Measurements from ENCODE around the gene STIL.

STIL gene

DNA sequence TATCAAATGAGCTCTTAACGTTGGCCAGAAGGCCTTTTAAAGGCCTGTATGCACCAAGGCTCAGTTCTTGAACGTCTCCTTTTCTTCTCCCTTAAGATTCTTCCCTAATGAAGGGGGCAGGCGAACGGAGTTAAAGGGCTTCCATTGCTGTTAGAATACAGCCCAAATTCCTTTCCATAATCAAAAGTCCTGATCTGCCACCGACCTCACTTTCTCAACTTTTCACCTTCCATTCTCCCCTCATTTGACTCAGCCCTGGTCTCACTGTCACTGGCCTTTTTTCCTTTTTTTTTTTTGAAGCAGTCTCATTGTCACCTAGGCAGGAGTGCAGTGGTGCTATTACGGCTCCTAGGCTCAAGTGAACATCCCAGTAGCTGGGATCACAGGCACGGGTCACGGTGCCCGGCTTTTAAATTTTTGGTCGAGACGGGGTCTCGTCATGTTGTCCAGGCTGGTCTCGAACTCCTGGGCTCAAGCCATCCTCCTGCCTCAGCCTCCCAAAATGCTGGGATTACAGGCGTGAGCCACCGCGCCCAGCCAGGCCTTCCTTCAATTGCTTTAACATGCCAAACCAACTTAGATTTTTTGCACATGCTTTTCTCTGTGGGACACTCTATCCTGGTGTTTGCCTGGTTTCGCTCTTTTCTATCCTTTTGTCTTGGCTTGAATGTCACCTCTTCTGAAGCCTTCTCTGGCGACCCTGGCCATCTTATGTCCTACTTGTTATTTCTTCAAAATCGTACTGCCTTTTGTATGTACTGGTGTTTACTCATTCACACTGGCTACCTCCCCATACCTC is 19.0 kb upstream of the STIL start:
- in situ Hi-C loops (cut with MboI; ENCODE audit: low pct_unique_long_range_greater_than_20kb, low sequenced_read_pairs, unreplicated experiment) = no loop called here
- no peak for DNase-seq (ENCODE audit: low spot score)
- TF ChIP-seq, protein P1, sequence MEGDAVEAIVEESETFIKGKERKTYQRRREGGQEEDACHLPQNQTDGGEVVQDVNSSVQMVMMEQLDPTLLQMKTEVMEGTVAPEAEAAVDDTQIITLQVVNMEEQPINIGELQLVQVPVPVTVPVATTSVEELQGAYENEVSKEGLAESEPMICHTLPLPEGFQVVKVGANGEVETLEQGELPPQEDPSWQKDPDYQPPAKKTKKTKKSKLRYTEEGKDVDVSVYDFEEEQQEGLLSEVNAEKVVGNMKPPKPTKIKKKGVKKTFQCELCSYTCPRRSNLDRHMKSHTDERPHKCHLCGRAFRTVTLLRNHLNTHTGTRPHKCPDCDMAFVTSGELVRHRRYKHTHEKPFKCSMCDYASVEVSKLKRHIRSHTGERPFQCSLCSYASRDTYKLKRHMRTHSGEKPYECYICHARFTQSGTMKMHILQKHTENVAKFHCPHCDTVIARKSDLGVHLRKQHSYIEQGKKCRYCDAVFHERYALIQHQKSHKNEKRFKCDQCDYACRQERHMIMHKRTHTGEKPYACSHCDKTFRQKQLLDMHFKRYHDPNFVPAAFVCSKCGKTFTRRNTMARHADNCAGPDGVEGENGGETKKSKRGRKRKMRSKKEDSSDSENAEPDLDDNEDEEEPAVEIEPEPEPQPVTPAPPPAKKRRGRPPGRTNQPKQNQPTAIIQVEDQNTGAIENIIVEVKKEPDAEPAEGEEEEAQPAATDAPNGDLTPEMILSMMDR (IDR thresholded peaks at IDR 0.05; ENCODE audit: extremely low read depth, insufficient read depth, missing control alignments) = no peak

DNA sequence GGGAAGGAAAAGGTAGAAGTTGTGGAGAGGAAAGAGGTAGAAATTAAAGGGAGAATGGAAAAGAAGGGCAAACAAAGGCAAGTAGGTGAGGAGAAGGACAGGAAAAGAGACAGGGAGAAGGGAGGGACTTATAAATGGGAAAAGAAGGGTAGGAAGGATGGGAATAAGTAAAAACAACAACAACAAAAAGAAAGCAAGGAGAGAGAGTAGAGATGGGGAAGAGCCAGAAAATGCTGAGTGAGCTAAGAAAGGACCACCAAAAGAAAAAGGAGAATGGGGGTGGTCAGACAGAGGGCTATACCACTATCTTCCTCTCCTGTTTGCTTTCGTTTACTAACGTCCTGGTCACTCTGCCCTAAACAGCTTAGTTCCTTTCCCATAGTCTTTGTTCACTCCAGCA is 17.9 kb upstream of the STIL start:
- TF ChIP-seq, protein P1 (IDR thresholded peaks at IDR 0.05; ENCODE audit: extremely low read depth, insufficient read depth, missing control alignments) = no peak
- no peak for DNase-seq (ENCODE audit: low spot score)
- in situ Hi-C loops (cut with MboI; ENCODE audit: low pct_unique_long_range_greater_than_20kb, low sequenced_read_pairs, unreplicated experiment) = no loop called here

DNA sequence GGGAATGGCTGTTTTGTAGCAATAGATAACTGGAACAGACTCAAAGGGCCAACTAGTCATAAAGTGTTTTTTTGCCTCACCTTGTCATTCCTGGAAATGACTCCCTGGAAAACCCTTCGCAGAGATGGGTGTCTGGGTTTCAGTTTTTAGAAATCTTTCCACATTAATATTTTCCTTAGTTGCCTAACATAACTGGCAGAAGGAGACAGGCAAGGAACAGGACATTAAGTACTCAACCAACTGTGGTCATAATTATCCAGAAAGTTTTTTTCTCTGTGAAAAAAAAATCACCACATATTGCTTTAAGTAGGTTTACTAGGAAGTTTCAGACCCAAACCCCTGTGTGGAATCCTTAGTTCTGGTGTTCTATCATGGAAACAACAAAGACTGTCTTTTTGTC is 16.3 kb upstream of the STIL start:
- TF ChIP-seq, protein P1 (IDR thresholded peaks at IDR 0.05; ENCODE audit: extremely low read depth, insufficient read depth, missing control alignments) = no peak
- DNase-seq (ENCODE audit: low spot score) = no peak
- in situ Hi-C loops (cut with MboI; ENCODE audit: low pct_unique_long_range_greater_than_20kb, low sequenced_read_pairs, unreplicated experiment) = no loop called here

DNA sequence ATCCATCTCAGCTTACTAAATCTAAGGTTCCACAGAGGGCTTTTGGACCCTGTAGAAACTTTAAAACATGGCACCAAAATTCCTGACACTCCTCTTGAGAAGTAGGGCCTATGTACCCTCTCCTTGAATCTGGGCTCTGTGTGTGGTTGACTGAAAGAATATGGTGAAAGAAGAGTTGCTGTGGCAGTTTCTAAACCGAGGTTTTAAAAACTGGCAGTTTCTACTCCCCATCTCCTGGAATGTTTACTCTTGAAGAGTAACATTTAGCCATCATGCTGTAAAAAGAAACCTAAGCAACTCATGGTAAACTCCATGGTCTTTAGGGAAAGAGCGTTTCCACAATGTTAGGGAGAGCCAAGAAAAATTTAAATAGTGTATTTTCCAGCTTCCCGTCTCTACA is 15.0 kb upstream of the STIL start:
- DNase-seq (ENCODE audit: low spot score) = no peak
- in situ Hi-C loops (cut with MboI; ENCODE audit: low pct_unique_long_range_greater_than_20kb, low sequenced_read_pairs, unreplicated experiment) = no loop called here
- TF ChIP-seq, protein P1 (IDR thresholded peaks at IDR 0.05; ENCODE audit: extremely low read depth, insufficient read depth, missing control alignments) = no peak

DNA sequence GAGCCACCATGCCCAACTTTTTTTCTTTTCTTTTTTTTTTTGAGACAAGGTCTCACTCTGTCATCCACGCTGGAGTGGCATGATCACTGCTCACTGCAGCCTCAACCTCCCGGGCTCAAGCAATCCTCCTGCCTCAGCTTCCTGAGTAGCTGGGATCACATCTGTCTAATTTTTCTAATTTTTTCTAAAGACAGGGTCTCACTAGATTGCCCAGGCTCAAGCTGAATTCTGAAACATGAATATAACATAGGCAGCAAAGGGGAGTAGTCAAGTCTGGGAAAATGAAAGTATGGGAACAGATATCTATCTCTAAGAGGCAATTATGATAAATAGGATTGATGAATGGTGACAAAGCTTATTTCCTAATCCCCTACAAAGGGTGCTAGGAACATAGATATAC is 12.3 kb upstream of the STIL start:
- in situ Hi-C loops (cut with MboI; ENCODE audit: low pct_unique_long_range_greater_than_20kb, low sequenced_read_pairs, unreplicated experiment) = no loop called here
- TF ChIP-seq, protein P1 (IDR thresholded peaks at IDR 0.05; ENCODE audit: extremely low read depth, insufficient read depth, missing control alignments) = no peak
- no peak for DNase-seq (ENCODE audit: low spot score)

DNA sequence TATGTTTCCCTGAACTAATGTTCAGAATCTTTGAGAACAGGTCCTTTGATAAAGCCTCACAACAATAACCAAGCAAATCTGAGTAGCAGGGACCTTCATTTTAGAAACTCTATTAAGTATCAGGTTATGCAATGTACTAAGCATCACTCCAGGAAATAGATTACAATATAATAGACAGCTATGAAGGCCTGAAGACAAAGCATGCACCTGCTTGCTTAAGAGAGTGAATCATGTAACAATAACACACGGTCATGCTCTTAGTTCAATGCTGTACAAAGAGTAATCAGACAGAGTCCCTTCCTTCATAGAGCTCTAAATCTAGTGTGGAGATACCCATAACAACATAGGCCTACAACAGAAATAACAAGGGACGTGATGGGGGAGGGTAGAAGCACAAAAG is 11.6 kb upstream of the STIL start:
- in situ Hi-C loops (cut with MboI; ENCODE audit: low pct_unique_long_range_greater_than_20kb, low sequenced_read_pairs, unreplicated experiment) = no loop called here
- TF ChIP-seq, protein P1 (IDR thresholded peaks at IDR 0.05; ENCODE audit: extremely low read depth, insufficient read depth, missing control alignments) = no peak
- DNase-seq (ENCODE audit: low spot score) = no peak
